Glutamatergic neuron (in vitro differentiated cells): ENCODE data around the gene PMP22. TPM values are rescaled to one million over a fixed set of nuclear protein-coding genes. Genes with fewer than 3 reads are reported as not detected.

Source experiments
- DNase-seq: peaks from one replicate; pipeline ENCODE4 v3.0.0; 2022
- H3K27ac Mint-ChIP-seq: one replicate; pipeline ENCODE4 v1.8.0; 2020; ENCODE audit warnings: mild to moderate bottlenecking, mixed read lengths, inconsistent platforms; ENCODE audit not compliant: unreplicated experiment
- H3K27me3 Mint-ChIP-seq: one replicate; pipeline ENCODE4 v1.8.0; 2020; ENCODE audit warnings: mild to moderate bottlenecking, moderate library complexity, mixed read lengths, inconsistent platforms; ENCODE audit not compliant: unreplicated experiment
- H3K36me3 Mint-ChIP-seq: one replicate; pipeline ENCODE4 v1.8.0; 2020; ENCODE audit warnings: mild to moderate bottlenecking, mixed read lengths, inconsistent platforms; ENCODE audit not compliant: unreplicated experiment
- H3K4me1 Mint-ChIP-seq: one replicate; pipeline ENCODE4 v1.8.0; 2020; ENCODE audit warnings: mild to moderate bottlenecking, low read depth, mixed read lengths, inconsistent platforms; ENCODE audit not compliant: unreplicated experiment
- H3K4me3 Mint-ChIP-seq: one replicate; pipeline ENCODE4 v1.8.0; 2020; ENCODE audit warnings: mild to moderate bottlenecking, mixed read lengths, inconsistent platforms; ENCODE audit not compliant: unreplicated experiment
- H3K9me3 Mint-ChIP-seq: one replicate; pipeline ENCODE4 v1.8.0; 2020; ENCODE audit warnings: mild to moderate bottlenecking, moderate library complexity, mixed read lengths, inconsistent platforms; ENCODE audit not compliant: unreplicated experiment
- CTCF ChIP-seq: fragments of 200-600 bp; sonication (generic); IDR thresholded peaks from one replicate; pipeline ENCODE4 v1.5.0; 2021; ENCODE audit not compliant: partially characterized antibody, unreplicated experiment
- total RNA-seq: library from RNA; stranded (reverse); fragmentation: NEBNext Ultra II Directional; extraction: Animal tissue kit (Norgen Biotek cat#: 25700); gene quantifications from one replicate; pipeline ENCODE4 v1.2.1, GENCODE V29; 2021; ENCODE audit not compliant: unreplicated experiment

Gene PMP22
- total RNA-seq, 1 donor from 2014 or later: 0.56 TPM

- Mint-ChIP-seq H3K9me3 (peaks cover 7% of the 10 kb centered on the region), H3K4me3 (no peak overlapping the region), H3K4me1 (peaks cover 14% of the 10 kb centered on the region), H3K36me3 (peaks cover 35% of the 10 kb centered on the region), H3K27ac (no peak overlapping the region), H3K27me3 (no peaks in the 10 kb centered on the region)
- no peak for TF ChIP-seq CTCF
- no peak for DNase-seq
Measured at GRCh38 chr17:15197229-15197628, 67.9 kb downstream of the PMP22 start.

- peaks cover 8% of the 10 kb centered on the region for H3K9me3 Mint-ChIP-seq
- no peak for TF ChIP-seq CTCF
- no peak overlapping the region for H3K4me3 Mint-ChIP-seq
- no peak overlapping the region for H3K27ac Mint-ChIP-seq
- H3K27me3 Mint-ChIP-seq: no peaks in the 10 kb centered on the region
- H3K36me3 Mint-ChIP-seq: peaks cover 21% of the 10 kb centered on the region
- no peak for DNase-seq
- H3K4me1 Mint-ChIP-seq: peaks cover 14% of the 10 kb centered on the region
Measured at GRCh38 chr17:15194859-15195277, 70.3 kb downstream of the PMP22 start.

- Mint-ChIP-seq H3K4me1 (peaks cover 21% of the 10 kb centered on the region), H3K36me3 (no peaks in the 10 kb centered on the region), H3K27ac (peak overlapping the region; percentile 70), H3K4me3 (no peak overlapping the region), H3K9me3 (peaks cover 2% of the 10 kb centered on the region), H3K27me3 (no peaks in the 10 kb centered on the region)
- TF ChIP-seq CTCF: no peak
- DNase-seq: peak; percentile 28
Measured at GRCh38 chr17:15185625-15185991, 79.5 kb downstream of the PMP22 start.

- Mint-ChIP-seq H3K4me1 (peaks cover 26% of the 10 kb centered on the region), H3K27ac (peak overlapping the region; percentile 70), H3K27me3 (no peaks in the 10 kb centered on the region), H3K9me3 (peaks cover under 1% of the 10 kb centered on the region), H3K4me3 (no peak overlapping the region), H3K36me3 (no peaks in the 10 kb centered on the region)
- no peak for TF ChIP-seq CTCF
- DNase-seq: no peak
Measured at GRCh38 chr17:15184872-15185624, 80.1 kb downstream of the PMP22 start.

GRCh38 chr17:15181816-15182215 is 83.3 kb downstream of the PMP22 start:
- no peaks in the 10 kb centered on the region for H3K27me3 Mint-ChIP-seq
- no peak for TF ChIP-seq CTCF
- no peaks in the 10 kb centered on the region for H3K9me3 Mint-ChIP-seq
- DNase-seq: no peak
- no peak overlapping the region for H3K27ac Mint-ChIP-seq
- peaks cover 44% of the 10 kb centered on the region for H3K4me1 Mint-ChIP-seq
- H3K4me3 Mint-ChIP-seq: no peak overlapping the region
- H3K36me3 Mint-ChIP-seq: no peaks in the 10 kb centered on the region
